OCI-LY7 (cell line): ENCODE data around the gene GPR3.

Experiments used
- CTCF ChIP-seq: fragments of 200-600 bp; sonication (generic); conservative IDR thresholded peaks from 2 replicates; pipeline ENCODE4 v1.5.1; 2014; ENCODE audit warnings: mild to moderate bottlenecking, antibody characterized with exemption, low read length, moderate library complexity, mixed read lengths
- EZH2phosphoT487 ChIP-seq: fragments of 200-600 bp; sonication (generic); IDR thresholded peaks from 2 replicates; pipeline ENCODE4 v1.6.1; 2018; ENCODE audit warnings: low read depth, borderline replicate concordance, mild to moderate bottlenecking, mixed run types, antibody characterized with exemption, low read length, moderate library complexity, mixed read lengths

DNA sequence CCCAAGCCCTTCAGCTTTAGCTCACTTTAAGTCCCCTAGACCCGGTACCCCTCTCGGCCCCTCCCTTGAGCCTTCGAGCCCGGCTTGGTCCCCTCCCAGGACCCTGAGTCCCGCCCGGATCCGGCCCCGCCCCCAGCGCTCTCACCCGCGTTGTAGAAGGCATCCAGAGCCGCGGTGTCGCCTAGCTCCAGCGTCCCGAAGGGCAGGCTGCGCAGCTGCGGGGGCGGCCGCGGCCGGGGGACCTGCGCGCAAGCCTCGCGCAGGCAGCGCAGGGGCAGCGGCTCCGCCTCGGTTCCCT, 26.4 kb upstream of the GPR3 start:
- no peak for TF ChIP-seq CTCF
- no peak for TF ChIP-seq EZH2phosphoT487
